A549 (cell line): Measurements from ENCODE around the gene ABHD5. TPM values are rescaled to one million over a fixed set of nuclear protein-coding genes. Genes with fewer than 3 reads are reported as not detected.

ENCODE experiments used
- ATAC-seq, 2 experiments: fragments of 200-7000 bp in 1 of 2; fragments of >200 bp in 1 of 2; cut with Nextera tagmentation in 1 of 2; cut with Tn5 transposase in 1 of 2; 3 replicates each; pipeline versions ENCODE4 v1.8.0 to v1.9.1; 2018 to 2020; ENCODE audit warnings: mild to moderate bottlenecking in 1 of 2, moderate library complexity in 1 of 2
- CTCF ChIA-PET: fragments of 300-600 bp; sonication (Branson Sonifier 250); formaldehyde crosslinking; extraction: SDS; loops from one replicate; lab custom pipeline; 2021; ENCODE audit warnings: antibody characterized with exemption, inconsistent platforms; lab: Yijun Ruan, JAX
- POLR2A ChIA-PET: fragments of 350-600 bp; formaldehyde crosslinking; extraction: SDS; loops from one replicate; lab custom pipeline; 2021; ENCODE audit warnings: antibody characterized with exemption, inconsistent platforms; lab: Yijun Ruan, JAX
- DNase-seq, 2 experiments: peaks; one replicate each; pipeline versions ENCODE4 v3.0.0 to v3.0.0-alpha.2; 2011 to 2016; ENCODE audit warnings: low read depth in 1 of 2, low spot score in 1 of 2
- FAIRE-seq: peaks from 2 replicates; lab custom pipeline; 2011; peaks lifted over from hg19 to GRCh38; lab: Jason Lieb, UNC
- H3K27ac ChIP-seq, 2 experiments: fragments of >200 bp; sonication (Bioruptor Twin); formaldehyde crosslinking; 3 replicates each; pipeline ENCODE4 v1.5.1; 2016 to 2017
- H3K4me1 ChIP-seq: fragments of >200 bp; sonication (Bioruptor Twin); formaldehyde crosslinking; 3 replicates; pipeline ENCODE4 v1.6.1; 2016
- H3K4me2 ChIP-seq: fragments of >200 bp; sonication (Bioruptor Twin); formaldehyde crosslinking; 3 replicates; pipeline ENCODE4 v1.6.1; 2016
- H3K4me3 ChIP-seq: fragments of >200 bp; sonication (Bioruptor Twin); formaldehyde crosslinking; 3 replicates; pipeline ENCODE4 v1.5.1; 2016
- H3K9me3 ChIP-seq: fragments of >200 bp; sonication (Bioruptor Twin); formaldehyde crosslinking; 3 replicates; pipeline ENCODE4 v1.6.1; 2016
- BHLHE40 ChIP-seq: IDR thresholded peaks from 2 replicates; pipeline ENCODE4 v1.6.1; 2012; ENCODE audit warnings: low read depth, low read length, inconsistent platforms
- CHD2 ChIP-seq: fragments of 150-350 bp; IDR thresholded peaks from 2 replicates; pipeline ENCODE4 v1.6.1; 2014; ENCODE audit warnings: low read length; ENCODE audit not compliant: partially characterized antibody
- CHD4 ChIP-seq: fragments of 200-600 bp; sonication (generic); IDR thresholded peaks from 2 replicates; pipeline ENCODE4 v1.6.1; 2016; ENCODE audit warnings: antibody characterized with exemption, mild to moderate bottlenecking, borderline replicate concordance
- E2F6 ChIP-seq: IDR thresholded peaks from 2 replicates; pipeline ENCODE4 v1.6.1; 2012; ENCODE audit warnings: low read depth, borderline replicate concordance
- EHMT2 ChIP-seq: fragments of 200-600 bp; sonication (generic); IDR thresholded peaks from 2 replicates; pipeline ENCODE4 v1.6.1; 2016; ENCODE audit warnings: antibody characterized with exemption, low read depth, mild to moderate bottlenecking, moderate library complexity
- ELK1 ChIP-seq: fragments of 150-350 bp; IDR thresholded peaks from 2 replicates; pipeline ENCODE4 v1.6.1; 2014; ENCODE audit warnings: low read depth, mild to moderate bottlenecking, low read length
- FOSB ChIP-seq: fragments of 250-450 bp; sonication (Bioruptor Pico); IDR thresholded peaks from 2 replicates; pipeline ENCODE4 v1.5.0; 2020; ENCODE audit warnings: mild to moderate bottlenecking, moderate library complexity
- HES2 ChIP-seq: fragments of >200 bp; sonication (Bioruptor Twin); formaldehyde crosslinking; IDR thresholded peaks from 2 replicates; pipeline ENCODE4 v1.6.1; 2016
- HEYL ChIP-seq: fragments of 250-450 bp; sonication (Bioruptor Pico); IDR thresholded peaks from 2 replicates; pipeline ENCODE4 v1.8.0; 2021; ENCODE audit warnings: mild to moderate bottlenecking, moderate library complexity
- HOXA7 ChIP-seq: fragments of 250-450 bp; sonication (Bioruptor Pico); IDR thresholded peaks from 2 replicates; pipeline ENCODE4 v1.5.0; 2020; ENCODE audit warnings: mild to moderate bottlenecking, moderate library complexity
- HOXB5 ChIP-seq: fragments of 250-450 bp; sonication (Bioruptor Pico); IDR thresholded peaks from 2 replicates; pipeline ENCODE4 v1.5.0; 2020; ENCODE audit warnings: mild to moderate bottlenecking, moderate library complexity
- JUN ChIP-seq, 2 experiments: fragments of >200 bp; sonication (Bioruptor Twin); formaldehyde crosslinking; IDR thresholded peaks; 2 replicates in 1 of 2; 3 replicates in 1 of 2; pipeline ENCODE4 v1.6.1; 2016 to 2017
- MAFK ChIP-seq: fragments of 450-650 bp; IDR thresholded peaks from 2 replicates; pipeline ENCODE4 v1.6.1; 2014; ENCODE audit not compliant: partially characterized antibody
- MAZ ChIP-seq: fragments of 150-350 bp; IDR thresholded peaks from 2 replicates; pipeline ENCODE4 v1.6.1; 2014; ENCODE audit warnings: antibody characterized with exemption, low read depth, low read length, borderline replicate concordance
- NFE2L2 ChIP-seq: fragments of 150-350 bp; conservative IDR thresholded peaks from 2 replicates; pipeline ENCODE4 v1.6.1; 2014; ENCODE audit warnings: low read length
- PBX3 ChIP-seq: IDR thresholded peaks from 2 replicates; pipeline ENCODE4 v1.6.1; 2012
- POLR2A ChIP-seq: IDR thresholded peaks from 2 replicates; pipeline ENCODE4 v1.6.1; 2012; ENCODE audit warnings: mild to moderate bottlenecking, low read length
- RAD21 ChIP-seq, 2 experiments: fragments of >200 bp in 1 of 2; sonication (Bioruptor Twin) in 1 of 2; formaldehyde crosslinking in 1 of 2; IDR thresholded peaks in 1 of 2; conservative IDR thresholded peaks in 1 of 2; 2 replicates in 1 of 2; 3 replicates in 1 of 2; pipeline ENCODE4 v1.6.1; 2012 to 2018; ENCODE audit warnings: inconsistent platforms in 1 of 2
- RCOR1 ChIP-seq: fragments of 150-350 bp; IDR thresholded peaks from 2 replicates; pipeline ENCODE4 v1.6.1; 2014; ENCODE audit warnings: antibody characterized with exemption, low read length, low read depth
- REST ChIP-seq: fragments of 200-600 bp; sonication (generic); IDR thresholded peaks from 2 replicates; pipeline ENCODE4 v1.6.1; 2016; ENCODE audit warnings: antibody characterized with exemption, mild to moderate bottlenecking, moderate library complexity
- ZC3H11A ChIP-seq: fragments of 450-650 bp; IDR thresholded peaks from 2 replicates; pipeline ENCODE4 v1.6.1; 2014; ENCODE audit warnings: antibody characterized with exemption, mild to moderate bottlenecking
- ZFP36 ChIP-seq: fragments of 450-650 bp; IDR thresholded peaks from 2 replicates; pipeline ENCODE4 v1.6.1; 2014; ENCODE audit warnings: borderline replicate concordance; ENCODE audit not compliant: partially characterized antibody
- WGBS: methylation state at CpG from one replicate; pipeline ENCODE4 v1.1.6; 2017; ENCODE audit errors: missing lambda C conversion rate; 5-methylcytosine and 5-hydroxymethylcytosine counted together
- polyA plus RNA-seq, 4 experiments: library from polyadenylated mRNA; depleted of rRNA in 3 of 4; stranded (reverse); fragments of >200 nt; fragmentation: RNase III in 1 of 4; extraction: RNeasy Plus Mini Kit Qiagen cat#74134 plus additional on column Dnase treatment in 1 of 4; gene quantifications; 2 replicates in 3 of 4; 3 replicates in 1 of 4; pipeline ENCODE4 v1.2.3, GENCODE V29; 2011 to 2017

The ABHD5 gene
- polyA plus RNA-seq, 2 of the 4 experiments (the other 2 are of a cell fraction) = 16.6 to 17.8 TPM

- Histone ChIP-seq H3K27ac (peak overlapping the region in 1 of 2 experiments; percentile 40; a peak in 1 of 6 replicates), H3K4me2 (no peak overlapping the region), H3K9me3 (no peaks in the 10 kb centered on the region), H3K4me1 (peaks cover 38% of the 10 kb centered on the region), H3K4me3 (no peak overlapping the region)
- ChIA-PET CTCF (interaction anchor here (0.6 kb wide), 1 partner anchor 21 kb away, joined by 3 read pairs; no protein-coding TSS in a partner anchor), POLR2A (no interaction called here)
- DNase-seq (no peak), ATAC-seq (no peak), FAIRE-seq (no peak)
- 95% methylated on average over 4 of the region's 4 CpGs for WGBS
- TF ChIP-seq HES2 = no peak
- no peak for TF ChIP-seq POLR2A
- no peak for TF ChIP-seq CHD4
- no peak for TF ChIP-seq MAZ
- no peak for TF ChIP-seq HEYL (CRISPR knock-in tag)
- TF ChIP-seq EHMT2 = no peak
- TF ChIP-seq E2F6 = no peak
- no peak for TF ChIP-seq ZC3H11A
- TF ChIP-seq PBX3 = no peak
- no peak for TF ChIP-seq FOSB (CRISPR knock-in tag)
- no peak for TF ChIP-seq ZFP36
- no peak for TF ChIP-seq REST
- no peak for TF ChIP-seq RAD21 (conservative IDR thresholded peaks at IDR 0.05 in 1 of 2, IDR thresholded peaks at IDR 0.05 in 1 of 2)
- TF ChIP-seq ELK1 = no peak
- TF ChIP-seq MAFK = no peak
- TF ChIP-seq BHLHE40 = no peak
- no peak for TF ChIP-seq CHD2
- TF ChIP-seq HOXB5 (CRISPR knock-in tag) = no peak
- no peak for TF ChIP-seq JUN (IDR thresholded peaks at IDR 0.05)
- no peak for TF ChIP-seq RCOR1
These were observed 84.1 kb downstream of the ABHD5 start for GRCh38 chr3:43774799-43775198.

- 98% methylated on average over 3 of the region's 3 CpGs for WGBS
- ChIA-PET CTCF (no interaction called here), POLR2A (no interaction called here)
- DNase-seq (no peak), FAIRE-seq (no peak), ATAC-seq (no peak)
- Histone ChIP-seq H3K4me2 (no peak overlapping the region), H3K4me1 (peaks cover 25% of the 10 kb centered on the region), H3K4me3 (no peak overlapping the region), H3K9me3 (no peaks in the 10 kb centered on the region), H3K27ac (0 out of 6 replicates have a peak overlapping the region, but pooled peaks of 1 of the 2 experiments have one; percentile 10)
- TF ChIP-seq HOXA7 (CRISPR knock-in tag) (no peak), NFE2L2 (peak; percentile 53)
These were observed 85.4 kb downstream of the ABHD5 start for GRCh38 chr3:43776101-43776500.
